ENCODE results near the gene CALHM5. TPM values are rescaled to one million over a fixed set of nuclear protein-coding genes. Genes with fewer than 3 reads are reported as not detected.

CALHM5 gene
- total RNA-seq, 3 donors from 2014 or later: 0.73 to 2.4 (median 1.6) TPM

DNA sequence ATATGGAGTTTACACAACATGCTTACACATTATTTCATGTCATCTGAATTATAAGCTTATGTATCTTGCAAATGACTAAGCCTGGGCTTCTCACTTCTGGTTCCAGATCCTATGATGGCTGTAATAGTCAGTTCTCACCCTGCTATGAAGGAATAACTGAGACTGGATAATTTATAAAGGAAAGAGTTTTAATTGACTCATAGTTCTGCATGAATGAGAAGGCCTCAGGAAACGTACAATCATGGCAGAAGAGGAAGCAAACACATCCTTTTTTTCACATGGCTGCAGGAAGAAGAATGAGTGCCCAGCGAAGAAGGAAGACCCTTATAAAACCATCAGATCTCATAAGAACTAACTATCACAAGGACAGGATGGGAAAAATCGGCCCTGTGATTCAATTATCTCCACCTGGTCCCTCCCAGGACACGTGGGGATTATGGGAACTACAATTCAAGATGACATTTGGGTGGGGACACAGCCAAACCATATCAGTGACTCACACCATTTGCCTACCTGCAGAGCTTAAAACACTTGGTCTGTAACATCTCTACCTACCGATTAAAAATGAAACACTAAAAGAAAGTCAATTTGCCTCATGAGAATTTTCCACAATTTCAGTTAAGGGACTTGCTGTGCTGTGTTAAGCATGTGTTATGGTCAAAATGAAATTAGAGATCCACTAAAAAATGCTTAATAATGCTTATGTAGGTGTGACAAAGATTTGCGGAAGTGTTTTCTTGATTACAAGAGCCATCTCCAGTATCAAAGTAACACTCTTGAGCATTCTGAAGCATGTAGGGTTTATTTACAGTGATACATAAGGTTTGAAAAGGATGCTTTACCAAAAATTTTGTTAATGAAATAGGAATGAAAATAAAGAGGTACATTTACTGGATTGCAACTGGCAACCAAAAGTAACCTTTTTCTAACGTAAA lies 57.6 kb downstream of the CALHM5 start:
- TF ChIP-seq POLR2A (IDR thresholded peaks at IDR 0.05): no peak
- TF ChIP-seq POLR2AphosphoS5 (IDR thresholded peaks at IDR 0.05): no peak
- TF ChIP-seq, protein P1, sequence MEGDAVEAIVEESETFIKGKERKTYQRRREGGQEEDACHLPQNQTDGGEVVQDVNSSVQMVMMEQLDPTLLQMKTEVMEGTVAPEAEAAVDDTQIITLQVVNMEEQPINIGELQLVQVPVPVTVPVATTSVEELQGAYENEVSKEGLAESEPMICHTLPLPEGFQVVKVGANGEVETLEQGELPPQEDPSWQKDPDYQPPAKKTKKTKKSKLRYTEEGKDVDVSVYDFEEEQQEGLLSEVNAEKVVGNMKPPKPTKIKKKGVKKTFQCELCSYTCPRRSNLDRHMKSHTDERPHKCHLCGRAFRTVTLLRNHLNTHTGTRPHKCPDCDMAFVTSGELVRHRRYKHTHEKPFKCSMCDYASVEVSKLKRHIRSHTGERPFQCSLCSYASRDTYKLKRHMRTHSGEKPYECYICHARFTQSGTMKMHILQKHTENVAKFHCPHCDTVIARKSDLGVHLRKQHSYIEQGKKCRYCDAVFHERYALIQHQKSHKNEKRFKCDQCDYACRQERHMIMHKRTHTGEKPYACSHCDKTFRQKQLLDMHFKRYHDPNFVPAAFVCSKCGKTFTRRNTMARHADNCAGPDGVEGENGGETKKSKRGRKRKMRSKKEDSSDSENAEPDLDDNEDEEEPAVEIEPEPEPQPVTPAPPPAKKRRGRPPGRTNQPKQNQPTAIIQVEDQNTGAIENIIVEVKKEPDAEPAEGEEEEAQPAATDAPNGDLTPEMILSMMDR (IDR thresholded peaks at IDR 0.05): no peak
- intact Hi-C loops (cut with DNase I; ENCODE audit: low total_unique reads): no loop called here

DNA sequence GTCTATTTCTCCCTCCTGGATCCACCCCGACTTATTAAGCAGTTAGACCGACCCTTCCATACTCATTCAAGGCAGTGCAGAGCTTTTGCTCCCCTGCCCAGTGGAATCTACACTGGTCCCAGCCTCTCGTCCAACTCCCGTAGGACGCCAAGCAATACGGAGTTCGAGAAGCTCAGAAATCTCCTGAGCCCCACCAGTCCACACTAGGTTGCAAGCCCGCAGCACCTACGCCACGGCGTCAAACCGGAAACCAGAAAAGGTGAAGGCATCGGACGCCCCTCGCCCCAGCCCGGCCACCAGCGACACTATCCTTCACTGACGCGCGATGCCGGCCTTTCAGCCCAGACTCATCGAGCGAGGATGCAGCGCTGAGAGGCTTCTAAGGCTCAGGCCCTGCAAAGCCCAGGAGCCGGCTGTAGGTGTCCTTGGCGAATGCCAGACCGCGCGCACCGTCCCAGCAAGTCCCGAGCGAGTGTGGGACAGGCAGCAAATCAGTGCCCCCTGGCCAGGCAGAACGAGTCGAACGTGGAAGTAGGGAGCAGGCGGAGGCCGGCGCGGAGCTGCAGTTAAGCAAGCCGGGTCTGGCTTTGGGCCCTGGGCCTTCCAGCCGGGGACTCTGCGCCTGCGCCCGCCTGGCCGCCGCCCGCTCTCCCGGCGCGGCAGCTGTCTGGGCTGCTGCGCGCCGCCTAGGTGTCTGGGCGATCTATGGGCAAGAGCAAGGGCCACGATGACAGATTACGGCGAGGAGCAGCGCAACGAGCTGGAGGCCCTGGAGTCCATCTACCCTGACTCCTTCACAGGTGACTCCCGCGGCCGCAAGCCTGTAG lies 59.6 kb downstream of the CALHM5 start, which contains the start of gene RWDD1:
Gene RWDD1, plus strand, starts transcription at position 649 of the 827 bp plus-strand sequence. Its CDS starts 79 bp downstream, at position 728.
- peak; percentile 97 for DNase-seq (ENCODE audit: low spot score in 2 of 2)
- TF ChIP-seq POLR2AphosphoS5 (IDR thresholded peaks at IDR 0.05) (peak in 2 of 3 donors; percentile 73 to 84), POLR2A (IDR thresholded peaks at IDR 0.05) (peak; percentile 21)
- TF ChIP-seq, protein P1 (IDR thresholded peaks at IDR 0.05): peak in 1 of 3 donors; percentile 25
- intact Hi-C loops (cut with DNase I; ENCODE audit: low total_unique reads): no loop called here
- Histone ChIP-seq H3K36me3 (no peaks in the 10 kb centered on the region), H3K27ac (peak within 1 kb of the TSS; percentile 93 to 96), H3K4me1 (peaks cover 0 to 13% of the 10 kb centered on the region in 2 donors), H3K27me3 (no peaks in the 10 kb centered on the region), H3K4me3 (peak within 1 kb of the TSS; percentile 86 to 91 (median 87)), H3K9me3 (no peaks in the 10 kb centered on the region)

More for the DNA sequence above, 57.6 kb downstream of the CALHM5 start:
- Histone ChIP-seq H3K27ac (no peak overlapping the region), H3K27me3 (no peaks in the 10 kb centered on the region), H3K36me3 (no peaks in the 10 kb centered on the region), H3K9me3 (no peaks in the 10 kb centered on the region), H3K4me1 (peaks cover 0 to 13% of the 10 kb centered on the region in 2 donors), H3K4me3 (no peak overlapping the region)
- no peak for DNase-seq (ENCODE audit: low spot score in 2 of 2)

- Histone ChIP-seq H3K27me3 (no peaks in the 10 kb centered on the region), H3K4me3 (peak overlapping the region; percentile 86 to 91 (median 87)), H3K36me3 (no peaks in the 10 kb centered on the region), H3K4me1 (peaks cover 0 to 13% of the 10 kb centered on the region in 2 donors), H3K9me3 (no peaks in the 10 kb centered on the region), H3K27ac (peak overlapping the region; percentile 93 to 96)
- TF ChIP-seq POLR2AphosphoS5 (IDR thresholded peaks at IDR 0.05) (no peak), POLR2A (IDR thresholded peaks at IDR 0.05) (no peak)
- TF ChIP-seq, protein P1 (IDR thresholded peaks at IDR 0.05): no peak
- intact Hi-C loops (cut with DNase I; ENCODE audit: low total_unique reads): no loop called here
- no peak for DNase-seq (ENCODE audit: low spot score in 2 of 2)
Measured at GRCh38 chr6:116571683-116572000, 60.2 kb downstream of the CALHM5 start.

DNA sequence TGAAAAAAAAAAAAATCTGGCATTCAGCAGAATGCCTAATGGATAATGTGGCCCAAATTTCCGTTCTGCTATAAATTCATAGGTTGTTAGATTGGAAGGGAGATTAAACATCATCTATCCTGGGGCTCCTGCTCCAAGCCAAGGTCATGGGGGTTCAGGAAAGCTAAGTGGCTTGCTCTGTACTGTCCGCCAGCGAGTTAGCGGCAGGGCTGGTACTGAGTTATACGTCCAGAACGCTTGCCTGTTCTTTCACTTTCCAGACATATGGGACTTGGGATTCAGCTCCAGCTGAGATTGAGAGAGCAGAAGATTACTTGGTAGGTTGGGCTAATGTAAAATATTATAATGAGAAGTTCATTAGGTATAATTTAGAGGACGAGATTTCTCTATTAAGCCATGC lies 60.7 kb downstream of the CALHM5 start:
- peaks cover 0 to 13% of the 10 kb centered on the region in 2 donors for H3K4me1 ChIP-seq
- no peaks in the 10 kb centered on the region for H3K27me3 ChIP-seq
- no peak for TF ChIP-seq POLR2A (IDR thresholded peaks at IDR 0.05)
- TF ChIP-seq POLR2AphosphoS5 (IDR thresholded peaks at IDR 0.05): no peak
- TF ChIP-seq, protein P1 (IDR thresholded peaks at IDR 0.05): no peak
- peak overlapping the region; percentile 86 to 91 (median 87) for H3K4me3 ChIP-seq
- H3K36me3 ChIP-seq: no peaks in the 10 kb centered on the region
- no peaks in the 10 kb centered on the region for H3K9me3 ChIP-seq
- intact Hi-C loops (cut with DNase I; ENCODE audit: low total_unique reads): no loop called here
- H3K27ac ChIP-seq: peak overlapping the region; percentile 93 to 96
- no peak for DNase-seq (ENCODE audit: low spot score in 2 of 2)

Other genes starting within 250 kb of the CALHM5 start
- 10 to 100 TPM; 55.4 to 81.8 (median 63.8) TPM for gene TSPYL1, start 231.7 kb upstream of the CALHM5 start, total RNA-seq
- 100 to 1,000 TPM in 1 of 3 donors, 10 to 100 TPM in 2; 40.6 to 133 (median 50.9) TPM for gene DSE, start 140.7 kb upstream of the CALHM5 start, total RNA-seq
- gene CALHM6, start 50.3 kb upstream of the CALHM5 start, total RNA-seq: 1 to 10 TPM; 2.3 to 9.1 (median 8.3) TPM
- under 1 TPM in 1 of 3 donors, not detected in 2; 0.80 TPM for gene TRAPPC3L, start 34.0 kb downstream of the CALHM5 start, total RNA-seq
- gene CALHM4, start 42.1 kb downstream of the CALHM5 start, total RNA-seq: not detected
- gene RWDD1, start 59.9 kb downstream of the CALHM5 start, total RNA-seq: 10 to 100 TPM; 28.0 to 48.2 (median 39.0) TPM
- gene RSPH4A, start 104.8 kb downstream of the CALHM5 start, total RNA-seq: 1 to 10 TPM in 2 of 3 donors, under 1 TPM in 1; 0.80 to 1.5 (median 1.3) TPM
- gene ZUP1, start 157.1 kb downstream of the CALHM5 start, total RNA-seq: 10 to 100 TPM in 1 of 3 donors, 1 to 10 TPM in 2; 6.6 to 10.4 (median 9.5) TPM
- gene KPNA5, start 169.6 kb downstream of the CALHM5 start, total RNA-seq: 10 to 100 TPM; 10.8 to 14.3 (median 11.2) TPM